GM21447 (cell line): ENCODE measurements around the gene FBXL7.

Experiments
- ATAC-seq: cut with Tn5 transposase; IDR thresholded peaks from one replicate; pipeline ENCODE4 v1.9.1; 2021; ENCODE audit not compliant: unreplicated experiment

Gene FBXL7

GRCh38 chr5:15538516-15538915 is 38.5 kb downstream of the FBXL7 start:
- ATAC-seq: no peak

- no peak for ATAC-seq
Measured at GRCh38 chr5:15539951-15540350, 40.0 kb downstream of the FBXL7 start.

- ATAC-seq: no peak
Measured at GRCh38 chr5:15544039-15544438, 44.1 kb downstream of the FBXL7 start.

- ATAC-seq: no peak
Measured at GRCh38 chr5:15545082-15545481, 45.1 kb downstream of the FBXL7 start.

DNA sequence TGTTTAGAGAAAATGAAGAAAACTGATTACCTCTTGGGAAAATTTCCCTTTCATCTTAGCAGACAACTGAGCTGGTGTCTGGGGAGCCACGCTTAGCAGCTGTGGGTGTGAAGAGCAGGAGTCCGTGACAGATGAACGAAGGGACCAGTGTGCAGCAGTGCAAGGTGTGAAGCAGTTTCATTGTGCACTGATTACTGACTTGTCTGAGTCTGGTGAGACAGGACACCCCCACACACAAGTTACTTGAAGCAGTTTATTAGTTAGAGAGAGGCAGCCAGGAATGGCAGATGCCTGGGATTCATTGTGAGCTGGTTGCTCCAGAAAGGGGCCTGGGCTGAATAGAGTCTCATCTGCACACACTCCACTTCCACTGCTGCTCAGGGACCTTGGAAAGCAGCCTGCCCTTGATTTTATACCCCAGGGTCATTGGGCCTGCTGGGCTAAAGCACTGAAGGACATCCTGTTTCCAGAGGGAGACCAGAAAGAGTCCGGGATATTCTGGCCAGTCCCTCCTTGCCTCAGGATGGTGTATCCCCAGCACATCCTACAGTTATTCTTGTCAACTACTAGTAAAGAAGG is 47.4 kb downstream of the FBXL7 start:
- ATAC-seq: no peak

- ATAC-seq: no peak
Measured at GRCh38 chr5:15549961-15550360, 50.0 kb downstream of the FBXL7 start.

DNA sequence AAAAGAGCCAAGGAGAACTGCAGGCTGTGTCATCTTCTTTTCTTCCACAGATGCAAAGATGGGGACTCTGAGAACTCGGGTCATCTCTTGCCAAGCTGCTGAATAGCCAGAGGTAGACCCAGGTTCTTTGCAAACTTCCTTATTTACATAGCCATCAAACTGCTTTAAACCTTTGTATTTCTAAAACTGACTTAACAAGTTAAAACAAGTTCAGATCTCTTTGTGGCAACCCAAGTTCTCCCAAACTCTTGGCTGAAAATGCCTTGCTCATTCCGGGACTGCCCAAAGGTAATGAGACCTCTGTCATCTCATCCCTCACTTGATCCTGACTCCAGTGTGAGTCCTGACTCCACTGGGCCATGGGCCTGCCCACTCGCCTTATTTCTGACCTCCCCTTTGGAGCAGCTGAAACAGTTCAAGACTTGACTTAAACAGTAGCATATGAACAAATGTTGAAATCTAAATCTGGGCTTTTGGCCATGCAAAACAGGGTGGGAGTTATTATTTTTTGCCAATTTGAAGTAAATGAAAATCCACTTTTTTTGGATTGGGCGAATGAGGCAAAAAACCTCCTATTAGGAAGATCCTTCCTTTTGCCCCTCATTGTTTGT is 50.6 kb downstream of the FBXL7 start:
- ATAC-seq: no peak

DNA sequence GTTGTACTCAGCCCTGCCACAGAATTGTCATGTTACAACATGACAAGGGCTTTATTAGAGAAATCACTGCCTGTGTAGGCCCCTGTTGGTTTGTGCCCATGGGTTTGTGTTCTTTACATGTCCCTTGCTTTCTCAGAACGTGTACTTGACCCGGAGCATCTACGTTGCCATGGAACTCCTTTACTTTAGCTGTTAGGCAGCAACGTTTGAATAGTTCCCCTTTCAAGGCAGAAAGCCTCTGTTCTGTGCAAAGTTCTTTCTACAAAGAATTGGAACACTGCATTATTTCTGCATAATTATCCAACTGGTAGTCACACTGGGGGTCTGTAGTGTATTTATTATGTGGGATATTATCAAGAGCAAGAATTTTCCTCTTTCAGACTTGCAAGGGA is 51.1 kb downstream of the FBXL7 start:
- no peak for ATAC-seq

GRCh38 chr5:15554542-15554941 is 54.6 kb downstream of the FBXL7 start:
- ATAC-seq: no peak

- ATAC-seq: no peak
Measured at GRCh38 chr5:15555176-15555575, 55.2 kb downstream of the FBXL7 start.

DNA sequence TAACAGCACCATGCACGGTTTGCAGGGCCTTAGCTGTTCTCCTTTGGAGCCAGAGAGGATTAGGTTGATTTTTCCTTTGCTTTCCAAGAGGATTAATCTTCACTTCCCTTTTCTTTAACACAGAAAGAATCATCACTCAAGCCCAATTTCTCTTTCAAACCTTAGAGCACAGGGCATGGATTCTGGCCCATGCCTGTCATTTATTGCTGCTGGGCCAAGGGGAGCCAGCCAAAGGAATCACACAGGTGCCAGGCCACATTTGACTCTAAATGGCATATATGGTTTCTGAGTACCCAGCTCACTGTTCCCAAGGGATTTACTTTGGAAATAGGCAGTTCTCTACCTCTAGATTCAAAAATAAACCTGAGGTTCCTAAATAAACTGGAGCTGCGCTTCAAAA is 58.3 kb downstream of the FBXL7 start:
- no peak for ATAC-seq

- ATAC-seq: no peak
Measured at GRCh38 chr5:15558681-15559080, 58.7 kb downstream of the FBXL7 start.

- ATAC-seq: no peak
Measured at GRCh38 chr5:15560421-15560820, 60.4 kb downstream of the FBXL7 start.

GRCh38 chr5:15564523-15564922 is 64.5 kb downstream of the FBXL7 start:
- ATAC-seq: no peak

DNA sequence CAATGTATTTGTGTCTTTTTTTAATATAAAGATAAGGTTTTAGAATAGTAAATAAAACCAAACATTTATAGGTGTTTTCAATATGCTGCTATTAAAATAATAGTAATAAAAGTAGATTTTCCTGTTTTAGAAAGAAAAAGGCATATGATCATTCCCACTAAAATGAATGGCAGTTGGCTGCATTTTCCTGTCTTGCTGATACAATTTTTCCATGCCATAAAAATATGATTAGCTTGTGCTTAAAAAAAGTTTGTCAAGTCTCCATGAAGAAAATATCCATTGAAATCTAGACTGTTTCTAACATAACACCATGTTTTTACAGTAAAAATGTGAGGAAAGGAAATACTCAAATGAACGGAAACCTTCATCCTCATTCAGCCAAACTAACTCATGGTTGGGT is 65.0 kb downstream of the FBXL7 start:
- ATAC-seq: no peak

DNA sequence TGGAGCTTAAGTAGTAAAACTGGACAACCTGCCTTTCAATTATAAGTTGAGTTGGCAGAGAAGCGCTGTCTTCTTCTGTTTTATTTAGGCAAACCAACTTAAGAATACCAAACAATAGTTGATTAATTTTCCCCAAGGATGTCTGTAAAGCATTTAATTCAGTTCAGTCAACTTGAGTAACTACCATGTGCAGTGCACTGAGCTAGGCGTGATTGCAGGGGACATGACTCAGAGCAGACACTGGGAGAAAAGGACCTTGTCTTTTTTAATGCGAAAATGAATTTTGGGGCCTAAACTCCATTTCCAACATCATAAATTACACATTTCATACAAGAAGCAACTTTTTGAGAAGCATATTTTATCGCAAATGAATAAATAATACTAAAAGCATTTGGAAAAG is 66.3 kb downstream of the FBXL7 start:
- ATAC-seq: no peak

DNA sequence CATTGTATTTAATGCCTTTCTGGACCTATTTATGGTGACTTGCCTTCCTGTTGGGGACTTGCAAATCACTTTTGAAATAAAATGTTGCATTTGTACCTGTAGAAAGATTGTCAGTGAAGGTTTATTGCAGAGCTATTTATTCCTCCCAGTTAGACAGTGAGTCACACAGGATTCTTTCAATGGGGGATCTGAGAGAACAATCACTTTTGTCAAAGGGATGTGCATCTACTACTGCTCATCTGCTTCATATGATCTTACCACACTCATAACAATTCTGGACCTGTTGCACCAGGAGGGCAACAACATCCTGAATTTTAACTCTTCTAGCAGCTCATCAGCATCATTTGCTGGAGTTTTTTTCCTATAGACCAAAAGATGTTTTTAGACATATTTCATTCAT is 66.8 kb downstream of the FBXL7 start:
- no peak for ATAC-seq

DNA sequence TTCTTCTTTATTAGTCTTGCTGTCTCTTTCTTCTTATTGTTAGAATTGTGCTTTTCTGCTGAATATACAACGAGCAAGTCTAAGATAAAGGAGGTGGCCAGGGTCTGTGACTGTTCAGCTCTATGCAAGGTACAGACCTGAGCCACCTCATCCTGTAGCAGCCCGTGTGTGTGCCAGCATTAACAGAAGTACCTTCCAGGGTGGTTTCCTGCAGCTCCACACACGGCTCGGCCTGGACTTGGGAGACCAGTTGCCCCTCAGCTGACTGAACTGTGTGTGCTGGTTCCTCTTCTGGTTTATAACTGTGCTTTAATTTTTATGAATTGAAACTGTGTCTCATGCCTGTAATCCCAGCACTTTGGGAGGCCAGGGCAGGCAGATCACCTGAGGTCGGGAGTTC is 70.5 kb downstream of the FBXL7 start:
- ATAC-seq: no peak

DNA sequence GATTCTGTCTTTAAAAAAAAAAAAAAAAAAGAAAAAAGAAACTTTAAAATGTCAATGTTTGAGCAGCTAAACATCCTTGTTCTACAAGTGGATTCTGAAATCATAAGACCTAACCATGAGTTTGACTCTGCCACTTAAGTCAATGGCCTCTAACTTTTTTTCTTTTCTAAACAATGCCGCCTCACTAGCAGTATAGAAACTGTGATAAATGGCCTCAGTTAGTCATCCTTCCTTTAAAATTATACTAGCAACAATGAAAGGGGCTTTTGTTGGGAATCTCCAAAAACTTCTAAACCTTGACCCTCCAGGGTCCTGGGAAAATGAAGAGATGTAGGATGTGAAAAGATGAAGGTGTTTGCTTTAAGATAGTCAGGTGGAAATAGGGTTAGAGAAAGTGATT is 71.1 kb downstream of the FBXL7 start:
- ATAC-seq: no peak

DNA sequence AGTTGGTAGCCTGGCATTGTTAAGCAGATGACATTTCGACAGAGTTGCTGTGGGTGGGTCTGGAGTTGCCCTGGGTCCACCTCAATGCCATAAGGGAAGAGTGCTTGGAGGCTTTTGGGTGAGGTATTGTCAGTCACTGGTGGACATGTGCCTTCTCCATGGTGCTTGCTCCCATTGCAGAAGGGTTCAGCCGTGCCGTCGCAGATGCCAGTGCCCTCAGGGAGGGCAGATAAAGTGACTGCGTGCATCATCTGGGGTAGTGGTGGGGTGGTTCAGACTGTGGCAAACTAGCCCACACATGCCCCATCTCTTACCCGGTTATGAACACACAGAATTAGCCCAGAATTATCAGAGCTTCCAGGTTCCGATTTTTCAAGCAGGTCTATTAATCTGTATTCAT is 71.6 kb downstream of the FBXL7 start:
- no peak for ATAC-seq

- ATAC-seq: no peak
Measured at GRCh38 chr5:15573590-15573989, 73.6 kb downstream of the FBXL7 start.

DNA sequence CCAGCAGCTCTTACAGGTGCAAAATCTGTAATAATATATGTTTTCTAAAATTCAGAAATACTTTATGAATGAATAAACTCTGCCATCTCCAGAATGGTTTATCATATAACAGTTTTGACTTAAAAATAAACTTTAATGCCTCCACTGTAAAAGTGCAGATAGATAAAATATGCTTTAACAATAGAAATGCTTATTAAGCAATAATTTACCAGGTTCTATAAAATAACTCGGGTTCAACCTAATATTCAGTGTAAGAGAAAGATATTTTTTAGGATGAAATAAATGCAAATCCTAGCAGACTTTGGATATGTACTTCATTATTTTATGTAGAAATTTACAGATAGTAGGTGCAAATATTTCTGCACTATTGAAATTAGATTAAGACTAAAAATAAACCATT is 74.1 kb downstream of the FBXL7 start:
- ATAC-seq: no peak

GRCh38 chr5:15574806-15575325 is 74.9 kb downstream of the FBXL7 start:
- ATAC-seq: no peak
